B cell (primary cell): Measurements from ENCODE around the gene TMUB2. TPM values are rescaled to one million over a fixed set of nuclear protein-coding genes. Genes with fewer than 3 reads are reported as not detected.

Experiments used
- ATAC-seq: fragments of 200-7000 bp; cut with Tn5 transposase; one replicate; pipeline ENCODE4 v1.10.0; 2021; ENCODE audit warnings: low read depth, mild to moderate bottlenecking, moderate number of reproducible peaks, moderate library complexity
- CTCF ChIA-PET: fragments of 350-600 bp; sonication (Branson Sonifier 250); formaldehyde crosslinking; loops from one replicate; lab custom pipeline; 2021; ENCODE audit warnings: antibody characterized with exemption, inconsistent platforms; lab: Charles Lee
- POLR2A ChIA-PET: fragments of 350-600 bp; sonication (Branson Sonifier 250); formaldehyde crosslinking; loops from one replicate; lab custom pipeline; 2021; ENCODE audit warnings: antibody characterized with exemption; lab: Charles Lee
- DNase-seq: peaks from one replicate; pipeline ENCODE4 v3.0.0; 2013
- H2AFZ ChIP-seq: 2 replicates; pipeline ENCODE4 v1.6.1; 2012; ENCODE audit warnings: mild to moderate bottlenecking, low read depth, low read length; ENCODE audit not compliant: insufficient read depth, poor library complexity, severe bottlenecking
- H3K27ac ChIP-seq, 2 donors: 1 replicate in 1 of 2; 2 replicates in 1 of 2; pipeline ENCODE4 v1.5.1; 2012 to 2013; ENCODE audit warnings: low read length in 2 of 2, mild to moderate bottlenecking in 2 of 2, moderate library complexity in 1 of 2
- H3K27me3 ChIP-seq, 4 experiments: fragments of 200-600 bp in 1 of 4; sonication (generic) in 1 of 4; replicated peaks in 1 of 4; 1 replicate in 2 of 4; 2 replicates in 2 of 4; pipeline versions ENCODE4 v1.6.1 to v1.7.0; 2013 to 2016; ENCODE audit warnings: low read length in 3 of 4, mild to moderate bottlenecking in 2 of 4, mixed read lengths in 1 of 4, moderate library complexity in 1 of 4; ENCODE audit not compliant: insufficient read depth in 4 of 4, control insufficient read depth in 3 of 4; ENCODE audit errors: control extremely low read depth in 1 of 4
- H3K36me3 ChIP-seq, 2 experiments: replicated peaks in 1 of 2; 1 replicate in 1 of 2; 2 replicates in 1 of 2; pipeline versions ENCODE4 v1.6.1 to v1.7.1; 2013; ENCODE audit warnings: low read length in 1 of 2; ENCODE audit not compliant: insufficient read depth in 2 of 2, control insufficient read depth in 1 of 2; ENCODE audit errors: control extremely low read depth in 1 of 2, extremely low read depth in 1 of 2
- H3K4me1 ChIP-seq, 2 donors: fragments of 200-600 bp in 1 of 2; sonication (generic) in 1 of 2; 1 replicate in 1 of 2; 2 replicates in 1 of 2; pipeline versions ENCODE4 v1.5.1 to v1.6.1; 2013 to 2017; ENCODE audit warnings: low read length in 2 of 2; ENCODE audit not compliant: control insufficient read depth in 2 of 2, insufficient read depth in 2 of 2
- H3K4me2 ChIP-seq: replicated peaks from 2 replicates; pipeline ENCODE3; 2012; ENCODE audit warnings: mild to moderate bottlenecking, low read depth, low read length; ENCODE audit not compliant: poor library complexity, severe bottlenecking
- H3K4me3 ChIP-seq, 5 experiments: fragments of 200-600 bp in 1 of 5; sonication (generic) in 1 of 5; 1 replicate in 3 of 5; 2 replicates in 2 of 5; pipeline versions ENCODE4 v1.5.1 to v1.7.0; 2011 to 2016; ENCODE audit warnings: low read length in 4 of 5, mild to moderate bottlenecking in 4 of 5, low read depth in 2 of 5, control low read depth in 1 of 5, moderate library complexity in 1 of 5; ENCODE audit not compliant: insufficient read depth in 1 of 5; ENCODE audit errors: control extremely low read depth in 1 of 5, extremely low read depth in 1 of 5
- H3K79me2 ChIP-seq: fragments of 200-600 bp; sonication (generic); one replicate; pipeline ENCODE4 v1.6.0; 2016; ENCODE audit warnings: low read length; ENCODE audit not compliant: control insufficient read depth, insufficient read depth
- H3K9ac ChIP-seq: fragments of 200-600 bp; sonication (generic); 2 replicates; pipeline ENCODE4 v1.6.1; 2017; ENCODE audit warnings: mild to moderate bottlenecking, low read length, moderate library complexity
- H3K9me3 ChIP-seq, 3 donors: one replicate each; pipeline versions ENCODE4 v1.6.1 to v1.7.1; 2013; ENCODE audit warnings: low read length in 2 of 3; ENCODE audit not compliant: control insufficient read depth in 2 of 3, insufficient read depth in 1 of 3; ENCODE audit errors: control extremely low read depth in 1 of 3
- H4K20me1 ChIP-seq: 2 replicates; pipeline ENCODE4 v1.6.0; 2012; ENCODE audit warnings: mild to moderate bottlenecking, low read length; ENCODE audit not compliant: insufficient read depth, control insufficient read depth, poor library complexity, severe bottlenecking
- H3K27ac Mint-ChIP-seq: one replicate; pipeline ENCODE4 v1.8.0; 2021; ENCODE audit warnings: mixed read lengths
- H3K27me3 Mint-ChIP-seq: one replicate; pipeline ENCODE4 v1.8.0; 2021; ENCODE audit warnings: mixed read lengths
- H3K4me1 Mint-ChIP-seq: one replicate; pipeline ENCODE4 v1.8.0; 2021; ENCODE audit warnings: mixed read lengths
- H3K4me3 Mint-ChIP-seq: one replicate; pipeline ENCODE4 v1.8.0; 2021; ENCODE audit warnings: mixed read lengths
- H3K9me3 Mint-ChIP-seq: one replicate; pipeline ENCODE4 v1.8.0; 2022; ENCODE audit warnings: mixed read lengths; ENCODE audit not compliant: insufficient read depth
- CTCF ChIP-seq: fragments of 200-600 bp; IDR thresholded peaks from one replicate; pipeline ENCODE4 v1.8.0; 2022; ENCODE audit warnings: antibody characterized with exemption, mild to moderate bottlenecking
- EZH2 ChIP-seq: IDR thresholded peaks from 2 replicates; pipeline ENCODE4 v1.6.1; 2012; ENCODE audit warnings: borderline replicate concordance, low read depth, mild to moderate bottlenecking, moderate library complexity, low read length; ENCODE audit not compliant: insufficient read depth, poor library complexity, severe bottlenecking
- WGBS: methylation state at CpG from one replicate; pipeline ENCODE4 v1.1.5; 2013; ENCODE audit warnings: missing lambda C conversion rate; ENCODE audit not compliant: insufficient coverage; 5-methylcytosine and 5-hydroxymethylcytosine counted together
- intact Hi-C: fragments of 100-400 bp; cut with micrococcal nuclease; formaldehyde crosslinking; loops from one replicate; pipeline ENCODE4 v1.10.0; 2022
- polyA plus RNA-seq: library from polyadenylated mRNA; depleted of rRNA; stranded (reverse); fragments of >200 nt; gene quantifications from 2 replicates; pipeline ENCODE4 v1.2.3, GENCODE V29; 2012
- total RNA-seq, 2 donors: library from RNA; stranded (reverse); fragments of 120-200 nt in 1 of 2; gene quantifications; 1 replicate in 1 of 2; 2 replicates in 1 of 2; pipeline versions ENCODE4 v1.2.3 to v1.2.4, GENCODE V29; 2013 to 2022

TMUB2 gene
- total and polyA plus RNA-seq, 2 donors (not counting 1 experiment from before 2014, with no cell fraction given), result 52.3 to 114 TPM

- peak overlapping the region in 1 of 2 donors; percentile 48 for H3K27ac ChIP-seq
- H3K79me2 ChIP-seq, result peaks cover 7% of the 10 kb centered on the region
- H4K20me1 ChIP-seq, result peaks cover 18% of the 10 kb centered on the region
- H3K9me3 ChIP-seq, result no peaks in the 10 kb centered on the region
- H3K36me3 ChIP-seq, result peaks cover 0 to 32% of the 10 kb centered on the region in 2 experiments
- CTCF ChIA-PET, result interaction anchor here (1.0 to 4.6 kb wide), 12 partner anchors 10 to 159 kb away, joined by 3 to 44 read pairs (median 7); partner anchors contain the start of genes FAM171A2, GRN, SLC25A39 and TMUB2
- intact Hi-C loops, result no loop called here
- H3K4me3 ChIP-seq, result no peak overlapping the region
- DNase-seq (no peak), ATAC-seq (no peak)
- Mint-ChIP-seq H3K9me3 (no peaks in the 10 kb centered on the region), H3K4me3 (no peak overlapping the region), H3K27me3 (no peaks in the 10 kb centered on the region), H3K27ac (peak overlapping the region; percentile 15), H3K4me1 (peaks cover 32% of the 10 kb centered on the region)
- H3K9ac ChIP-seq, result no peak overlapping the region
- no peak for TF ChIP-seq CTCF
- no peak for TF ChIP-seq EZH2
- H3K4me1 ChIP-seq, result peaks cover 18 to 26% of the 10 kb centered on the region in 2 donors
- H2AFZ ChIP-seq, result no peak overlapping the region
- POLR2A ChIA-PET, result interaction anchor here (0.6 to 8.9 kb wide), 4 partner anchors 14 to 143 kb away, joined by 3 to 100 read pairs (median 4); partner anchors contain the start of gene UBTF
- WGBS, result 83% methylated on average over 2 of the region's 5 CpGs
- H3K27me3 ChIP-seq, result no peaks in the 10 kb centered on the region
- no peak overlapping the region for H3K4me2 ChIP-seq
Measured at GRCh38 chr17:44204441-44204882, 17.7 kb downstream of the TMUB2 start.

GRCh38 chr17:44205962-44206824 lies 19.4 kb downstream of the TMUB2 start:
- ChIA-PET POLR2A (no interaction called here), CTCF (interaction anchor here (0.7 to 3.5 kb wide), 9 partner anchors 10 to 154 kb away, joined by 3 to 15 read pairs (median 3); partner anchors contain the start of genes GRN and SLC25A39)
- no peak overlapping the region for H3K27ac ChIP-seq
- no peaks in the 10 kb centered on the region for H3K27me3 ChIP-seq
- H2AFZ ChIP-seq, result no peak overlapping the region
- H3K4me1 ChIP-seq, result peaks cover 24 to 34% of the 10 kb centered on the region in 2 donors
- Mint-ChIP-seq H3K27ac (peak overlapping the region; percentile 27), H3K4me3 (no peak overlapping the region), H3K27me3 (no peaks in the 10 kb centered on the region), H3K9me3 (no peaks in the 10 kb centered on the region), H3K4me1 (peaks cover 34% of the 10 kb centered on the region)
- ATAC-seq, result no peak
- WGBS, result 79% methylated on average over 6 of the region's 13 CpGs
- peaks cover 21% of the 10 kb centered on the region for H3K79me2 ChIP-seq
- intact Hi-C loops, result no loop called here
- H4K20me1 ChIP-seq, result peaks cover 33% of the 10 kb centered on the region
- peaks cover 0 to 45% of the 10 kb centered on the region in 2 experiments for H3K36me3 ChIP-seq
- no peak for TF ChIP-seq CTCF
- no peak for TF ChIP-seq EZH2
- H3K9ac ChIP-seq, result no peak overlapping the region
- H3K4me3 ChIP-seq, result no peak overlapping the region
- H3K9me3 ChIP-seq, result no peaks in the 10 kb centered on the region
- no peak overlapping the region for H3K4me2 ChIP-seq
- DNase-seq, result no peak
